GM18505 (cell line): ENCODE measurements around the gene NCAPG.

Experiments used
- ATAC-seq: cut with Tn5 transposase; IDR thresholded peaks from one replicate; pipeline ENCODE4 v1.9.1; 2021; ENCODE audit not compliant: unreplicated experiment
- POLR2A ChIP-seq: IDR thresholded peaks from 4 replicates; pipeline ENCODE4 v1.6.1; 2011; ENCODE audit warnings: borderline replicate concordance; ENCODE audit not compliant: insufficient read depth, insufficient read length; ENCODE audit errors: extremely low read depth

NCAPG gene

DNA sequence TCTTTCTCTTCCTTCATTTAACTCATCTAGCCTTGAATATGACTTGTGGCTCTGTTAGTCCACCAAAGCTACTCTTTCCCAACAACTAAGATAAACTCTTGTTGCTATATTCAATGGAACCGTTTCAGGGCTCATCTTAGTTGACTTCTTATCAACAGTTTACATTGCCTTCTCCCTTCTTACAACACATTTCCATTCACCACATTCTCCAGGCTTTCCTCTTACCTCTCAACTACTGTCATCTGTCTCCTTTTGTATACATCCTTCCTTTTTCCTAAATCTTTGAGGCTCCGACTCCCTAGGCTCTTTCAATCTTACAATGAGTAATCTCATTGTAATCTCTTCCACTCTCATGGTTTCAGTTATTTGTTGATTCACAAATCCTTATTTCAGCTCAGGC lies 58.5 kb downstream of the NCAPG start:
- no peak for TF ChIP-seq POLR2A
- ATAC-seq, result no peak

DNA sequence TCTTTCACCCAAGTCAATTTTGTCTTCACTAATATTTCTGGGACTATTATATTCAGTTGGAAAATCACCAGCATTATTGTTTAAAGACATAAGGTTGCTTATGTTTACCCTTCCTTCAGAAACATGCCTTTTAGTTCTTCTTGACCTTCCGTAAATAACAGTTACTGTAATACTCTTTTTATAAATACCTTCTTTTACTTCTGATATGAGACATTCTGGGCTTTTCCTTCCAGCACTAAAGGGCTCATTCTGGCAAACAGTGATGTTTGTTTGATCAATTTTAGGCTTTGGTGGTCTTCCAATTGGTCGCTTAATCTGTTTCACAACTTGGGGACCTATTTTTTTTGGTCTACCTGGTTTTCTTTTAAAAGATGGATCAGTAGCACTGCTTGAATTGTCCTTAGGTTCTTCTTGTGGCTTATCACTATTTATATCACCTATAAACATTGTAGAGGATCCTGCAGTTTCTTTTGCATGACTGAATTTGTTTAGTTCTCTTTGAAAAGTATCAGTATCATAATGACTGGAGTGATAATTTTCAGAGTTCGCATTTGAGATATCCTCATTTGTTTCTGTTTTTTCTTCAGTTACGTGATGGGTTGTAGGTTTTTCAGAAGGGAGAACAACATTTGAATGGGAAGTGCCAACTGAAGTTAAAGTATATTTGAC lies 64.8 kb downstream of the NCAPG start:
- TF ChIP-seq POLR2A, result no peak
- peak; percentile 98 for ATAC-seq

DNA sequence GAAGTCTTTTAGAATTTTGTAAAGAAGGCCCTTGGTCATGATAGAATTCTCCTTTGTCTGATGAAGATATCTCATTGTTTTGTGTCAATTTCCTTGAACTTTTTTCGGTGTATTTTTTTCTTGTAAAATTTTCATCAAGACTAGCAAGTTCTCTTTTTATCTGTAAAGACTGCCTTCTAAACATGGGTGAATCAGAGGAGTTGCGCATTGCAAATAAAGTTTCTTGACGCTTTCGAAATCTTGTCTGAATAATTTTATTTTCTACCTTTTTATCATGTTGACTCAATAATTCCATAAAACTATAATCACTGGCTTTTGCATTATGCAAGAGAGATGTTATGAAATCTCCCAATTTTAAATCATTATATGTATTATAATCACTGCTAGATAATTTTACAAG lies 66.2 kb downstream of the NCAPG start:
- ATAC-seq, result no peak
- TF ChIP-seq POLR2A, result no peak

DNA sequence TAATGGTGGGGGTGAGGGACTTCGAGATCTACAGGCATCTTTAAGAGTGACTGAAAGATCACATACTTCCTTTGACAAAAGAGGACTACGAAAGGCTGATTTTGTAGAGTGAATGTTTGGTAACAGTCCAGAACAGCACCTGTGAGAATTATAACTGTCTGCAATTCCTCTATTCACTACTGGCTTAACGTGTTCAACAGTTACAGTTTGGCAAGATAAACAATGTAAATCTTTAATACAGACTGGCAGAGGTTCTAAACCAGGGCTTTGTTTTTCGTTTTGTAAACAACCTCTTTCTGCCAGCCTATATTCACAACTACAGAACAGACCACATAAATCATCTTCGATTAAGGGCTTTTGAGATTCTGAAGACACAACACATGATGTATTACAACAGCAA lies 66.9 kb downstream of the NCAPG start:
- ATAC-seq, result no peak
- TF ChIP-seq POLR2A, result no peak

DNA sequence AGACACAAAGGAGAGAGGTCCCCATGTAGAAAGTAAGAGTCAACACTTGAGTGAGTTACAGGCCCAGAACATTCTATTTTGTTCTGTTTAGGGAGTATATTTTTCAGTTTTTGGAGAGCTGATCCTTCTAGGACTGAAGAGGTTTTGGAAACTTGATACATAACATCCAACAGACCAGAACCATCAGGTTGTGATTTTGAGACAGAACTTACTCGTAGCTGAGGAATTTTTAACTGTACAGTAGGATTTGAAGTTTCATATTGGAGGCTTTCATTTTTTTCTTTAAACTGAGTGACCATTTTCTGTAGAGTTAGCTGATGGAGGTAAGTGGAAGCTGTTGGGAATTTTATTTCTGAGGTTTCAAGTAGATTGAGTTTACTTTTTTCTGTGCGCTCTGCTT lies 73.3 kb downstream of the NCAPG start:
- no peak for ATAC-seq
- no peak for TF ChIP-seq POLR2A

DNA sequence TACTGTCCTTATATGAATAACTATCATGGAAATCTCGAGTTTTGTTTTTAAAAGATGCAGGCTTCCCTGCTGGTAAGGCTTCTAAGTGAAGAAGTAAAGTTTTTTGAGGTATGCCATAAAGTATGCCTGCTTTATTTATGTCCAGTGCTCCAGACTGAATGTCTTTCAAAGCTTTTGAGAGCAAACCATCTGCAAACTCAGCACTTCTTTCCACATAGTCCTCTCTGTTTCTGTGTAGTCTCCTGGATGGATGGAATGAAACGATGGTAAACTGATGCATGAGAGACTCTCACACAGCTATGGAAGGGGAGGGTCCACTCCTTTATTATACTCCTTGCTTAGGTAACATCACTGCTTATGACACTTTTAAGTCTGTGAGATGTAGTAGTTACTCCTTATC lies 73.7 kb downstream of the NCAPG start:
- TF ChIP-seq POLR2A, result no peak
- ATAC-seq, result no peak

DNA sequence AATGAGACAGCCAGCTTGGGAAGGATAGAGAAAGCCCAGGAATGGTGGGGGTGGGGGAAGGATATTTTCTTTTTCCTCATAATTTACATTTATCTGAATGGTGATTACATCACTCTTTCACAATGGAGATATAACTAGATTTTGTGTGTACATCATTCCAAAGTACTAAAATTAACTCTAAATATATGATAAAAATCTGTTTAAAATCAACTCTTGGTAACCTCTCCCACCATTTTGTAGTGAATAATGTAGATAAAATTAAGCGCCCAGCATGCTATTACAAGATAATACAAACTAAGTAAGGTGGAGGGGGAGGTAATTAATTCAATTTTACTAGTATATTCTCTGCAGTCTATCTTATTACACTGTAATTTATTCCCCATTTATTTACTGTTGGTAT lies 78.9 kb downstream of the NCAPG start:
- no peak for TF ChIP-seq POLR2A
- no peak for ATAC-seq

DNA sequence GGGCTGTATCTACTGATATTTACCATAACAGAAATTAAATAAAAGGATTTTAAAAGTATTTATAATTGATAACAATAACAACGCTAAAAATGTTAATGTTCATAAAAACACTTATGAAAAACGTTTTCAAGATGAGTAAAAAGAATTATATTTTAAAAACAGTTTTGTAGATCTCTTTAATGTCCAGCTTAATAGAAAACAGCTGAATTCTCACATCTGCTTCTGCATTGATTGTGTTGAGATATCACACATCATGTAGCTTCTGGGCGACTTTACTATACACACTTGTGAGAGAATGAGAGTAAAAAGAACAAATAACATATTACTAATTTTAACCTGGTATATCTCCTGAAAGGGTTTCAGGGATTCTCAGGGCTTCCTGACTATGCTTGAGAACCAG lies 83.6 kb downstream of the NCAPG start:
- no peak for TF ChIP-seq POLR2A

More for the DNA sequence above, 83.6 kb downstream of the NCAPG start:
- no peak for ATAC-seq
